Measurements from ENCODE around the gene CMTM8.
"Not testable (repeated sequence)": the region's sequence is repeated elsewhere in the genome, so short reads cannot be mapped to it uniquely, and the experiment has no call there.

CMTM8 gene

GRCh38 chr3:32238453-32239306 lies at the start of gene CMTM8:
Gene CMTM8, plus strand, starts transcription at chr3:32238680. Its CDS starts 293 bp downstream, at chr3:32238973.
- peak; percentile 47 for DNase-seq

- no peak for DNase-seq
Measured at GRCh38 chr3:32189693-32190092, 48.8 kb upstream of the CMTM8 start.

- not testable (repeated sequence) for DNase-seq
Measured at GRCh38 chr3:32190556-32190955, 47.9 kb upstream of the CMTM8 start.

- DNase-seq = no peak
Measured at GRCh38 chr3:32193101-32193500, 45.4 kb upstream of the CMTM8 start.

- DNase-seq = no peak
Measured at GRCh38 chr3:32194653-32195052, 43.8 kb upstream of the CMTM8 start.

- peak; percentile 21 for DNase-seq
Measured at GRCh38 chr3:32195995-32196540, 42.4 kb upstream of the CMTM8 start.

GRCh38 chr3:32197991-32198390 lies 40.5 kb upstream of the CMTM8 start:
- DNase-seq = no peak

GRCh38 chr3:32198714-32199113 lies 39.8 kb upstream of the CMTM8 start:
- DNase-seq = no peak

GRCh38 chr3:32200490-32200889 lies 38.0 kb upstream of the CMTM8 start:
- DNase-seq = no peak

- no peak for DNase-seq
Measured at GRCh38 chr3:32200992-32201758, 37.3 kb upstream of the CMTM8 start.

- no peak for DNase-seq
Measured at GRCh38 chr3:32202496-32202895, 36.0 kb upstream of the CMTM8 start.

- no peak for DNase-seq
Measured at GRCh38 chr3:32203854-32204253, 34.6 kb upstream of the CMTM8 start.

- DNase-seq = no peak
Measured at GRCh38 chr3:32208447-32208846, 30.0 kb upstream of the CMTM8 start.

- no peak for DNase-seq
Measured at GRCh38 chr3:32215185-32215584, 23.3 kb upstream of the CMTM8 start.

- DNase-seq = no peak
Measured at GRCh38 chr3:32216172-32216783, 22.2 kb upstream of the CMTM8 start.

- no peak for DNase-seq
Measured at GRCh38 chr3:32217339-32217738, 21.1 kb upstream of the CMTM8 start.

- DNase-seq = no peak
Measured at GRCh38 chr3:32219537-32219936, 18.9 kb upstream of the CMTM8 start.

- DNase-seq = no peak
Measured at GRCh38 chr3:32220006-32220405, 18.5 kb upstream of the CMTM8 start.

GRCh38 chr3:32222950-32223349 lies 15.5 kb upstream of the CMTM8 start:
- DNase-seq = no peak

GRCh38 chr3:32224016-32224516 lies 14.4 kb upstream of the CMTM8 start:
- DNase-seq = no peak

- no peak for DNase-seq
Measured at GRCh38 chr3:32226875-32227500, 11.5 kb upstream of the CMTM8 start.

- DNase-seq = not testable (repeated sequence)
Measured at GRCh38 chr3:32228743-32229142, 9.7 kb upstream of the CMTM8 start.

GRCh38 chr3:32229565-32229964 lies 8.9 kb upstream of the CMTM8 start:
- DNase-seq = no peak

Measured in NCI-H1105 (cell line).